Colonic mucosa (tissue), 4 donors: ENCODE results near the gene MXI1. TPM values are rescaled to one million over a fixed set of nuclear protein-coding genes. Genes with fewer than 3 reads are reported as not detected.

Experiments used
- DNase-seq: peaks from one replicate; pipeline ENCODE4 v3.0.0-alpha.2; 2020
- H3K27ac ChIP-seq: fragments of 200-600 bp; one replicate; pipeline ENCODE4 v1.8.0; 2021
- H3K27me3 ChIP-seq: fragments of 200-600 bp; one replicate; pipeline ENCODE4 v1.8.0; 2021
- H3K36me3 ChIP-seq: fragments of 200-600 bp; one replicate; pipeline ENCODE4 v1.8.0; 2021
- H3K4me1 ChIP-seq: fragments of 200-600 bp; one replicate; pipeline ENCODE4 v1.8.0; 2021; ENCODE audit warnings: mild to moderate bottlenecking
- H3K4me3 ChIP-seq: fragments of 200-600 bp; one replicate; pipeline ENCODE4 v1.8.0; 2021
- H3K9ac ChIP-seq, 2 donors: one replicate each; pipeline ENCODE4 v1.7.0; 2013; ENCODE audit warnings: control low read depth in 2 of 2, low read depth in 2 of 2, low read length in 2 of 2
- H3K9me3 ChIP-seq: fragments of 200-600 bp; one replicate; pipeline ENCODE4 v1.8.0; 2021
- CTCF ChIP-seq: fragments of 200-600 bp; IDR thresholded peaks from one replicate; pipeline ENCODE4 v1.8.0; 2022; ENCODE audit warnings: antibody characterized with exemption, mild to moderate bottlenecking
- intact Hi-C: fragments of 100-400 bp; cut with DNase I; formaldehyde crosslinking; loops from one replicate; pipeline ENCODE4 v1.14.1; 2022
- total RNA-seq, 2 donors: library from RNA; stranded (reverse); fragmentation: NEBNext Ultra II Directional in 1 of 2; extraction: Animal tissue kit (Norgen Biotek cat#: 25700) in 1 of 2; gene quantifications; one replicate each; pipeline ENCODE4 v1.2.1, GENCODE V29; 2021
- donor health status: healthy.
- donor health status: DM: no; HTN: no; CAD: no.
- donor health status: DM: no; HTN: no; CAD: no.

Gene MXI1
- total RNA-seq, 2 donors from 2014 or later = 58.0 to 304 TPM

DNA sequence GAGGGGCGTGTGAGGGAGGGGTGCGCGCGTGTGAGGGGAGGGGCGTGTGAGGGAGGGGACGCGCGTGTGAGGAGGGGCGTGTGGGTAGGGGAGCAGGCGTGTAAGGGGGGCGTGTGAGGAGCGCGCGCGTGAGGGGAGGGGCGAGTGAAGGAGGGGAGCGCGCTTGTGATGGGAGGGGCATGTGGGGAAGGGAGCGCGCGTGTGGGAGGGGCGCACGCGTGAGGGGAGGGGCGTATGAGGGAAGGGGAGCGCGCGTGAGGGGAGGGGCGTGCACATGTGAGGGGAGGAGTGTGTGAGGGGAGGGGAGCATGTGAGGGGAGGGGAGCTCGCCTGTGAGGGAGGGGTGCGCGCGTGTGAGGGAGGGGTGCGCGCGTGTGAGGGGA lies 19.1 kb downstream of the MXI1 start:
- TF ChIP-seq CTCF = no peak

DNA sequence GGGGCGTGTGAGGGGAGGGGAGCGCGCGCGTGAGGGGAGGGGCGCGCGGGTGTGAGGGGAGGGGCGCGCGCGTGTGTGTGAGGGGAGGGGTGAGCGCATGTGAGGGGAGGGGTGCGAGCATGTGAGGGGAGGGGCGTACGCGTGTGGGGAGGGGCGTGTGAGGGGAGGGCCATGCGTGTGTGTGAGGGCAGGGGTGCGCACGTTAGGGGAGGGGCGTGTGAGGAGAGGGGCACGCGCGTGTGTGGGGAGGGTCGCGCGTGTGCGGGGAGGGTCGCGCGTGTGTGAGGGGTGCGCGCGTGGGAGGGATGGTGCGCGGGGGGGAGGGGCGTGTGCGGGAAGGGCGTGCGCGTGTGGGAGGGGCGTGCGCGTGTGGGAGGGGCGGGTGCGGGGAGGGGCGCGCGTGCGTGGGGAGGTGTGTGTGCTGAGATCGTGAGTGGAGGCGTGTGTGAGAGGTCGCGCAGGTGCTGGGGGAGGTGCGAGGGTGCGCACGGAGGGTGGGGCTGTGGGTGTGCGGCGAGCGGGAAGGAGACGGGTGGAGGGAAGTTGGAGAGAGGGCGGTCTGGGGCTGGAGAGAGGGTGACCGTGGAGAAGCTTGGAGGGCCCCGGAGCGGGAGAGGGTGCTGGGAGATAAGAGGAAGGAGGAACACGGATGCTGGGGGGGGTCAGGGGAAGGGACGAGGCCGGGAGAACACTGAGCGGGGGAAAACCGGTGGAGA lies 19.7 kb downstream of the MXI1 start:
- Histone ChIP-seq H3K27me3 (no peaks in the 10 kb centered on the region), H3K27ac (no peak overlapping the region), H3K9me3 (no peaks in the 10 kb centered on the region), H3K4me1 (no peaks in the 10 kb centered on the region), H3K36me3 (no peaks in the 10 kb centered on the region), H3K4me3 (peak overlapping the region; percentile 29), H3K9ac (peak overlapping the region; percentile 62 to 73)
- no peak for TF ChIP-seq CTCF
- DNase-seq = peak; percentile 83
- intact Hi-C loops = loop anchor here (5.0 kb wide), 2 partner anchors 50 to 90 kb away; no protein-coding TSS in a partner anchor

More for the DNA sequence above, 19.1 kb downstream of the MXI1 start:
- H3K27me3 ChIP-seq = no peaks in the 10 kb centered on the region
- no peaks in the 10 kb centered on the region for H3K36me3 ChIP-seq
- H3K9me3 ChIP-seq = no peaks in the 10 kb centered on the region
- H3K4me3 ChIP-seq = peak overlapping the region; percentile 56
- intact Hi-C loops = loop anchor here (5.0 kb wide), 2 partner anchors 51 to 89 kb away; no protein-coding TSS in a partner anchor
- H3K4me1 ChIP-seq = no peaks in the 10 kb centered on the region
- H3K27ac ChIP-seq = peak overlapping the region; percentile 91
- DNase-seq = peak; percentile 93
- H3K9ac ChIP-seq = no peak overlapping the region

DNA sequence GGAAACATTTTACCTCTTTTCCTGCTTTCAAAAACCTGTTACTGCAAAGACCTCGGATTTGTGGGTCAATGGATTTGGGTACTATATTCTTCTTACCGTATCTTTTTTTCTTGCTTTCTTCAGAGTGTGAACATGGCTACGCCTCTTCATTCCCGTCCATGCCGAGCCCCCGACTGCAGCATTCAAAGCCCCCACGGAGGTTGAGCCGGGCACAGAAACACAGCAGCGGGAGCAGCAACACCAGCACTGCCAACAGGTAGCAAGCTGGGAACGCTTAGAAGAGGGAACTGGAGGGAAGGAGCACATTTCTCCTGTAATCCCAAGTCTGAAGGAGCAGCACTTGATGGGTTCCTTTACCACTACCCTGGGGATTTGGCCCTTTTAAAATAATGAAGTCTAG lies 20.7 kb downstream of the MXI1 start:
- no peaks in the 10 kb centered on the region for H3K36me3 ChIP-seq
- TF ChIP-seq CTCF = no peak
- no peaks in the 10 kb centered on the region for H3K4me1 ChIP-seq
- no peaks in the 10 kb centered on the region for H3K9me3 ChIP-seq
- DNase-seq = no peak
- H3K4me3 ChIP-seq = no peak overlapping the region
- no peak overlapping the region for H3K9ac ChIP-seq
- intact Hi-C loops = loop anchor here (5.0 kb wide), 2 partner anchors 49 to 91 kb away; no protein-coding TSS in a partner anchor
- no peaks in the 10 kb centered on the region for H3K27me3 ChIP-seq
- H3K27ac ChIP-seq = no peak overlapping the region

- Histone ChIP-seq H3K9ac (no peak overlapping the region), H3K4me1 (no peaks in the 10 kb centered on the region), H3K27me3 (no peaks in the 10 kb centered on the region), H3K4me3 (no peak overlapping the region), H3K9me3 (no peaks in the 10 kb centered on the region), H3K27ac (no peak overlapping the region), H3K36me3 (no peaks in the 10 kb centered on the region)
- TF ChIP-seq CTCF = no peak
- DNase-seq = no peak
- intact Hi-C loops = loop anchor here (5.0 kb wide), 2 partner anchors 48 to 92 kb away; no protein-coding TSS in a partner anchor
Observed at GRCh38 chr10:110229155-110229554, 21.8 kb downstream of the MXI1 start.

DNA sequence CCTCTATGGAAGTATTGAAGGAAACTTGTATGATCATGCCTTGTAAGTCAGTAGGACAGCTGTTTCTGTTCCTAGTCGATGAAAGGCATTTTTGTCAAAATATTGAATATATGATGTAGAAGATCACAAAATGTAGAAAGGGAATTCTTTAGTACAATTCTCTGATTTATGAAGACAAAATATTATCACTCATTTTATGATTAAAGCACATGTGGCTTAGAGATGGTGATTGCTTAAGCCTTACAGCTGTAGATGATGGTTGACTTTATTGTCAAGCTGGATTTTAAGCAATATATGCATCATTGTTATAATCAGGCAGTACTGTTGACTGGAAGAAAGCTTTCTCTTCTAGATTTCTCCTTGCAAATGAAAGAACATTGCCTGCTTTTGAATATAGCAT lies 26.4 kb downstream of the MXI1 start:
- no peak for TF ChIP-seq CTCF
- no peaks in the 10 kb centered on the region for H3K36me3 ChIP-seq
- no peak overlapping the region for H3K27ac ChIP-seq
- H3K4me1 ChIP-seq = no peaks in the 10 kb centered on the region
- H3K27me3 ChIP-seq = no peaks in the 10 kb centered on the region
- H3K4me3 ChIP-seq = no peak overlapping the region
- H3K9ac ChIP-seq = no peak overlapping the region
- no peaks in the 10 kb centered on the region for H3K9me3 ChIP-seq
- intact Hi-C loops = loop anchor here (5.0 kb wide), 1 partner anchor 33 kb away; no protein-coding TSS in a partner anchor
- DNase-seq = no peak
